GM23248 (cell line): ENCODE results near the gene PTCHD1. TPM values are rescaled to one million over a fixed set of nuclear protein-coding genes. Genes with fewer than 3 reads are reported as not detected.

Experiments used
- DNase-seq: peaks from one replicate; pipeline ENCODE4 v3.0.0-alpha.2; 2015
- H2AFZ ChIP-seq: fragments of 200-600 bp; sonication (generic); 2 replicates; pipeline ENCODE4 v1.6.1; 2016; ENCODE audit warnings: antibody characterized with exemption
- H3F3A ChIP-seq: fragments of 200-600 bp; sonication (generic); 2 replicates; pipeline ENCODE4 v1.6.1; 2016; ENCODE audit warnings: mild to moderate bottlenecking, antibody characterized with exemption, mixed run types; ENCODE audit not compliant: insufficient read depth
- H3K27ac ChIP-seq: fragments of 200-600 bp; sonication (generic); 2 replicates; pipeline ENCODE4 v1.5.1; 2016; ENCODE audit warnings: mild to moderate bottlenecking
- H3K27me3 ChIP-seq: fragments of 200-600 bp; sonication (generic); replicated peaks from 2 replicates; pipeline ENCODE4 v1.6.1; 2016; ENCODE audit warnings: mild to moderate bottlenecking; ENCODE audit not compliant: insufficient read depth
- H3K36me3 ChIP-seq: fragments of 200-600 bp; sonication (generic); 2 replicates; pipeline ENCODE4 v1.6.1; 2016; ENCODE audit warnings: low read depth, mild to moderate bottlenecking
- H3K4me1 ChIP-seq: fragments of 200-600 bp; sonication (generic); 2 replicates; pipeline ENCODE4 v1.6.1; 2016; ENCODE audit warnings: mild to moderate bottlenecking; ENCODE audit not compliant: insufficient read depth
- H3K4me2 ChIP-seq: fragments of 200-600 bp; sonication (generic); one replicate; pipeline ENCODE4 v1.6.1; 2016; ENCODE audit warnings: mild to moderate bottlenecking; ENCODE audit not compliant: unreplicated experiment
- H3K4me3 ChIP-seq: fragments of 200-600 bp; sonication (generic); 2 replicates; pipeline ENCODE4 v1.5.1; 2016; ENCODE audit warnings: mild to moderate bottlenecking
- H3K79me2 ChIP-seq: fragments of 200-600 bp; sonication (generic); 2 replicates; pipeline ENCODE4 v1.6.1; 2016; ENCODE audit warnings: mild to moderate bottlenecking; ENCODE audit not compliant: insufficient read depth
- H3K9ac ChIP-seq: fragments of 200-600 bp; sonication (generic); 2 replicates; pipeline ENCODE4 v1.6.1; 2016; ENCODE audit warnings: mild to moderate bottlenecking
- H3K9me2 ChIP-seq: fragments of 200-600 bp; sonication (generic); 2 replicates; pipeline ENCODE4 v1.6.1; 2016; ENCODE audit warnings: mixed run types, mild to moderate bottlenecking, moderate library complexity; ENCODE audit not compliant: insufficient read depth
- H3K9me3 ChIP-seq: fragments of 200-600 bp; sonication (generic); one replicate; pipeline ENCODE4 v1.6.1; 2017; ENCODE audit warnings: low read depth
- H4K20me1 ChIP-seq: fragments of 200-600 bp; sonication (generic); 2 replicates; pipeline ENCODE4 v1.6.0; 2016; ENCODE audit not compliant: insufficient read depth
- EZH2 ChIP-seq: fragments of 200-600 bp; sonication (generic); IDR thresholded peaks from 2 replicates; pipeline ENCODE4 v1.6.1; 2018; ENCODE audit warnings: antibody characterized with exemption, mild to moderate bottlenecking; ENCODE audit not compliant: insufficient read depth, poor library complexity, severe bottlenecking
- EZH2phosphoT487 ChIP-seq: fragments of 200-600 bp; sonication (generic); IDR thresholded peaks from 2 replicates; pipeline ENCODE4 v1.6.1; 2018; ENCODE audit warnings: antibody characterized with exemption, moderate library complexity, mild to moderate bottlenecking, low read depth; ENCODE audit not compliant: insufficient read depth
- WGBS, 2 experiments: methylation state at CpG; one replicate each; pipeline ENCODE4 v1.1.6; 2015 to 2017; ENCODE audit warnings: low lambda C conversion rate in 2 of 2, low coverage in 1 of 2; ENCODE audit errors: missing lambda C conversion rate in 2 of 2; 5-methylcytosine and 5-hydroxymethylcytosine counted together
- in situ Hi-C: fragments of 300-500 bp; cut with MboI; formaldehyde crosslinking; loops from 2 replicates; pipeline ENCODE4 v1.15.0; 2020
- polyA plus RNA-seq: library from polyadenylated mRNA; unstranded; fragments of >200 nt; fragmentation: Nextera tagmentation; extraction: Ambion mirVana; gene quantifications from 2 replicates; pipeline ENCODE4 v1.2.1, GENCODE V29; 2016
- total RNA-seq: library from RNA; depleted of rRNA; stranded (reverse); fragments of >200 nt; shearing (Covaris generic); gene quantifications from 2 replicates; pipeline ENCODE4 v1.2.3, GENCODE V29; 2014

The PTCHD1 gene
- total and polyA plus RNA-seq, 2 experiments from 2014 or later, result not detected

- no peaks in the 10 kb centered on the region for H3K9me3 ChIP-seq
- H3K4me3 ChIP-seq, result no peak overlapping the region
- no peak overlapping the region for H3K4me2 ChIP-seq
- no peak overlapping the region for H3K27ac ChIP-seq
- in situ Hi-C loops, result no loop called here
- WGBS, 2 experiments, result 25% methylated on average over 11 of the region's 11 CpGs
- no peaks in the 10 kb centered on the region for H3K36me3 ChIP-seq
- H3K27me3 ChIP-seq, result no peaks in the 10 kb centered on the region
- H3K9me2 ChIP-seq, result no peaks in the 10 kb centered on the region
- no peak overlapping the region for H2AFZ ChIP-seq
- no peak for TF ChIP-seq EZH2
- TF ChIP-seq EZH2phosphoT487, result no peak
- H4K20me1 ChIP-seq, result no peaks in the 10 kb centered on the region
- no peak overlapping the region for H3K9ac ChIP-seq
- DNase-seq, result peak; percentile 21
- no peaks in the 10 kb centered on the region for H3K79me2 ChIP-seq
- no peaks in the 10 kb centered on the region for H3K4me1 ChIP-seq
- no peaks in the 10 kb centered on the region for H3F3A ChIP-seq
These were observed 16.6 kb upstream of the PTCHD1 start for GRCh38 chrX:23317799-23318724.

DNA sequence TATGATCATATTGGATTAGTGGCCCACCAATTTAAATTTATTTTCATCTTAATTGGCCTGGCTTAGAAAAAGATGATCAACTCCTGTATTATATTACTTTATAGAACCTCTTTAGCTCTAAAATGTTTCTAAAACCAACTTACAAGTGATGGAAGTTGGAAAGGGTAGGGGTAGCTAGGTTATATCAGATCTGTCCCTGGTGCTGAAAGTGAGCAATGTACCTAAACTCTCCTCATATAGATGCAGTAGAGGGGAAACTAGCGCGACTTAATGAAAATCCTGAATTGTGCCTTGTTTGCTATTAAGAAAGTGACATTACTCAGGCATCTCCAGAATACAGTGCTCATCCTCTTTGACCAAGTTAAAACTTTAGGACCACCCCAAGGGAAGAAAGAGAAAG lies 7.5 kb upstream of the PTCHD1 start:
- no peaks in the 10 kb centered on the region for H3K79me2 ChIP-seq
- no peaks in the 10 kb centered on the region for H4K20me1 ChIP-seq
- in situ Hi-C loops, result no loop called here
- 78 to 96% methylated on average over 2 of the region's 2 CpGs for WGBS, 2 experiments
- H3K4me3 ChIP-seq, result no peak overlapping the region
- H2AFZ ChIP-seq, result no peak overlapping the region
- H3K36me3 ChIP-seq, result no peaks in the 10 kb centered on the region
- no peak for DNase-seq
- no peaks in the 10 kb centered on the region for H3K9me2 ChIP-seq
- H3K4me1 ChIP-seq, result no peaks in the 10 kb centered on the region
- H3F3A ChIP-seq, result no peaks in the 10 kb centered on the region
- no peak overlapping the region for H3K9ac ChIP-seq
- no peak overlapping the region for H3K27ac ChIP-seq
- TF ChIP-seq EZH2 (no peak), EZH2phosphoT487 (no peak)
- no peaks in the 10 kb centered on the region for H3K9me3 ChIP-seq
- H3K27me3 ChIP-seq, result no peaks in the 10 kb centered on the region
- H3K4me2 ChIP-seq, result no peak overlapping the region

- Histone ChIP-seq H3K9ac (no peak overlapping the region), H2AFZ (no peak overlapping the region), H3K79me2 (no peaks in the 10 kb centered on the region), H3K4me1 (no peaks in the 10 kb centered on the region), H3K9me3 (no peaks in the 10 kb centered on the region), H3K4me2 (no peak overlapping the region), H3K27me3 (peaks cover 13% of the 10 kb centered on the region; the same call in 1 of the 2 replicates), H3F3A (no peaks in the 10 kb centered on the region), H3K36me3 (no peaks in the 10 kb centered on the region), H3K27ac (no peak overlapping the region), H3K9me2 (no peaks in the 10 kb centered on the region), H3K4me3 (no peak overlapping the region), H4K20me1 (no peaks in the 10 kb centered on the region)
- WGBS, 2 experiments, result 53 to 56% methylated on average over 10 to 11 of the region's 11 CpGs
- in situ Hi-C loops, result no loop called here
- DNase-seq, result no peak
- TF ChIP-seq EZH2phosphoT487 (no peak), EZH2 (no peak)
These were observed 2.9 kb upstream of the PTCHD1 start for GRCh38 chrX:23331701-23332100.

DNA sequence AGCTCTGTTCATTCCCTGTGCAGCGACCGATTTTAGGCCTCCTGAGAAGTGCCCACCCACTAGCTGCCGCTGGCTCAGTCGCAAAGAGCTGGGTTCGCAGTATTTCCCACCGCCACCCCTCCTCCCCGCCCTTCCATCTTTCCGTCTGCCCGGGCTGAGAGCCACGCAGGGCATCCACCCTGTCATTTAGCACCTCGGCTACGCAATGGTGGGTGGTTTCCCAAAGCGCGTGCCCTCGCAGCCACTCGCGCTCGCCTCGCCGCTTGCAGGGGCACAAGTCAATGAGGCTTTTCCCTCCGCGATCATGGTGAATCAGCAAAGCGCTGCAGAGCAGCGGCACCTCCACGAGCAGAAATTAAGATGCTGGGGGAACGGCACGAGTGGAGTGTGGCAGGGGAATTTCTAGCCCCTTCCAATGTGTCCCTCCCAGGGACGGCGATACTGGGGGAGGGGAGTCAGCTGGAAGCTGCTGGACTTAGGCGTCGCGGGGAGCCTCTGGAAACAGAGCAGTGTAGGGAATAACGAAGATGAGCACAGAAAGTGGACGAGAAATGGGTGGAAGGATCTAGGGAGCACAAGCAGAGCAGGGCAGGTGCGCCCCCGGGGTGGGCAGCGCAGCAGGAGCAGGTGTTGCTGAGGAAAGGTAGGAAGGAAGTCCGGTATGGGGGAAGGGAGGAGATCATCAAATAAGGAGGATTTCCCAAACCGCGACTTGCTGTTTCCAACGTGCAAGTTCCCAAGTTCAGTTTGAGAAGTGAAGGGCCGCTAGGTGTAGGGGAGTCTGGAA lies 2.4 kb upstream of the PTCHD1 start:
- no peak for TF ChIP-seq EZH2phosphoT487
- Histone ChIP-seq H3K9ac (no peak overlapping the region), H3K9me3 (no peaks in the 10 kb centered on the region), H3K4me3 (no peak overlapping the region), H3K27me3 (peaks cover 13% of the 10 kb centered on the region; the same call in 1 of the 2 replicates), H4K20me1 (no peaks in the 10 kb centered on the region), H3K4me2 (no peak overlapping the region), H3K79me2 (no peaks in the 10 kb centered on the region), H3K27ac (no peak overlapping the region), H3F3A (no peaks in the 10 kb centered on the region), H3K36me3 (no peaks in the 10 kb centered on the region), H2AFZ (no peak overlapping the region), H3K9me2 (no peaks in the 10 kb centered on the region), H3K4me1 (no peaks in the 10 kb centered on the region)
- in situ Hi-C loops, result no loop called here
- WGBS, 2 experiments, result 6 to 8% methylated on average over 29 to 42 of the region's 42 CpGs
- no peak for DNase-seq
